H1 (cell line): ENCODE results near the gene PKD2L2. TPM values are rescaled to one million over a fixed set of nuclear protein-coding genes. Genes with fewer than 3 reads are reported as not detected.
"Not testable (repeated sequence)": the region's sequence is repeated elsewhere in the genome, so short reads cannot be mapped to it uniquely, and the experiment has no call there.

Experiments used
- CTCF ChIA-PET: fragments of 300-600 bp; sonication (Branson Sonifier 250); formaldehyde crosslinking; loops from one replicate; lab custom pipeline; 2021; ENCODE audit not compliant: partially characterized antibody; lab: Charles Lee
- POLR2A ChIA-PET: fragments of 300-600 bp; sonication (Branson Sonifier 250); formaldehyde crosslinking; loops from one replicate; lab custom pipeline; 2021; ENCODE audit warnings: inconsistent platforms; ENCODE audit not compliant: partially characterized antibody; lab: Charles Lee
- DNase-seq, 2 experiments: peaks; one replicate each; pipeline versions ENCODE4 v3.0.0 to v3.0.0-alpha.2; 2010 to 2022; ENCODE audit warnings: low spot score in 2 of 2, low read depth in 1 of 2, mixed read lengths in 1 of 2
- FAIRE-seq: peaks from 2 replicates; lab custom pipeline; 2011; peaks lifted over from hg19 to GRCh38; lab: Jason Lieb, UNC
- H2AFZ ChIP-seq: 2 replicates; pipeline ENCODE4 v1.8.1; 2012; ENCODE audit warnings: low read length, inconsistent platforms
- H2AK5ac ChIP-seq: 2 replicates; pipeline ENCODE4 v1.6.1; 2013; ENCODE audit warnings: low read depth, low read length
- H2BK120ac ChIP-seq: replicated peaks from 2 replicates; pipeline ENCODE3; 2013; ENCODE audit warnings: low read depth, low read length, inconsistent platforms
- H2BK12ac ChIP-seq: 2 replicates; pipeline ENCODE4 v1.6.1; 2013; ENCODE audit warnings: low read depth, low read length
- H2BK15ac ChIP-seq: 2 replicates; pipeline ENCODE4 v1.6.1; 2013; ENCODE audit warnings: low read length
- H2BK20ac ChIP-seq: 2 replicates; pipeline ENCODE4 v1.6.1; 2013; ENCODE audit warnings: low read length
- H2BK5ac ChIP-seq: 2 replicates; pipeline ENCODE4 v1.6.1; 2013; ENCODE audit warnings: low read depth, low read length
- H3K14ac ChIP-seq: 2 replicates; pipeline ENCODE4 v1.6.1; 2013; ENCODE audit warnings: inconsistent platforms; ENCODE audit not compliant: insufficient read length
- H3K18ac ChIP-seq: 2 replicates; pipeline ENCODE4 v1.6.1; 2013; ENCODE audit warnings: low read length; ENCODE audit errors: extremely low read depth
- H3K23ac ChIP-seq: 2 replicates; pipeline ENCODE4 v1.6.1; 2013; ENCODE audit warnings: inconsistent platforms; ENCODE audit not compliant: insufficient read length
- H3K23me2 ChIP-seq: 2 replicates; pipeline ENCODE4 v1.6.1; 2013; ENCODE audit warnings: low read depth, low read length
- H3K27ac ChIP-seq: 2 replicates; pipeline ENCODE4 v1.6.1; 2011; ENCODE audit warnings: low read depth, low read length, inconsistent platforms
- H3K27me3 ChIP-seq, 4 experiments: replicated peaks in 1 of 4; 1 replicate in 1 of 4; 2 replicates in 3 of 4; pipeline versions ENCODE4 v1.6.1 to v1.8.1; 2011 to 2013; ENCODE audit warnings: low read length in 3 of 4, mild to moderate bottlenecking in 3 of 4, inconsistent platforms in 2 of 4, mixed read lengths in 2 of 4, moderate library complexity in 1 of 4; ENCODE audit not compliant: control insufficient read depth in 3 of 4, insufficient read depth in 3 of 4; ENCODE audit errors: extremely low read depth in 1 of 4
- H3K36me3 ChIP-seq, 4 experiments: 2 replicates each; pipeline versions ENCODE4 v1.6.1 to v1.8.1; 2011 to 2013; ENCODE audit warnings: mild to moderate bottlenecking in 4 of 4, low read length in 3 of 4, moderate library complexity in 2 of 4, control low read depth in 1 of 4, inconsistent platforms in 1 of 4; ENCODE audit not compliant: insufficient read depth in 4 of 4, control insufficient read depth in 2 of 4
- H3K4ac ChIP-seq: replicated peaks from 2 replicates; pipeline ENCODE3; 2013; ENCODE audit warnings: low read length, low read depth, mixed read lengths, inconsistent platforms; ENCODE audit not compliant: insufficient read length
- H3K4me1 ChIP-seq, 4 experiments: replicated peaks in 1 of 4; 1 replicate in 1 of 4; 2 replicates in 3 of 4; pipeline versions ENCODE4 v1.6.1 to v1.8.1; 2011 to 2013; ENCODE audit warnings: low read length in 3 of 4, inconsistent platforms in 2 of 4, mixed read lengths in 1 of 4; ENCODE audit not compliant: insufficient read depth in 4 of 4, control insufficient read depth in 3 of 4
- H3K4me2 ChIP-seq, 2 experiments: 2 replicates each; pipeline versions ENCODE4 v1.6.1 to v1.8.1; 2011 to 2013; ENCODE audit warnings: low read depth in 2 of 2, low read length in 2 of 2, control low read depth in 1 of 2, inconsistent platforms in 1 of 2, mild to moderate bottlenecking in 1 of 2; ENCODE audit not compliant: insufficient read depth in 1 of 2
- H3K4me3 ChIP-seq, 4 experiments: fragments of 200-600, 300-600 bp in 1 of 4; sonication (generic), shearing (Covaris generic), sonication (Bioruptor Twin) in 1 of 4; 2 replicates each; pipeline versions ENCODE4 v1.5.1 to v1.8.1; 2011 to 2016; ENCODE audit warnings: low read length in 4 of 4, low read depth in 3 of 4, control low read depth in 2 of 4, inconsistent platforms in 2 of 4, mild to moderate bottlenecking in 2 of 4, mixed read lengths in 1 of 4, moderate library complexity in 1 of 4; ENCODE audit not compliant: insufficient read depth in 2 of 4; ENCODE audit errors: extremely low read depth in 1 of 4
- H3K56ac ChIP-seq: replicated peaks from 2 replicates; pipeline ENCODE3; 2013; ENCODE audit warnings: low read depth, mild to moderate bottlenecking, mixed read lengths, low read length, inconsistent platforms; ENCODE audit not compliant: insufficient read length
- H3K79me1 ChIP-seq: 2 replicates; pipeline ENCODE4 v1.6.1; 2013; ENCODE audit warnings: low read depth, low read length, control low read depth
- H3K79me2 ChIP-seq, 2 experiments: 2 replicates each; pipeline versions ENCODE4 v1.6.1 to v1.8.1; 2012 to 2013; ENCODE audit warnings: low read length in 2 of 2, mild to moderate bottlenecking in 2 of 2, inconsistent platforms in 1 of 2; ENCODE audit not compliant: insufficient read depth in 2 of 2, control insufficient read depth in 1 of 2
- H3K9ac ChIP-seq, 4 experiments: replicated peaks in 1 of 4; 1 replicate in 1 of 4; 2 replicates in 3 of 4; pipeline versions ENCODE4 v1.6.1 to v1.8.1; 2011 to 2013; ENCODE audit warnings: low read depth in 3 of 4, low read length in 3 of 4, control low read depth in 2 of 4, mild to moderate bottlenecking in 2 of 4, moderate library complexity in 2 of 4, inconsistent platforms in 1 of 4; ENCODE audit errors: extremely low read depth in 1 of 4
- H3K9me3 ChIP-seq, 2 experiments: 2 replicates each; pipeline versions ENCODE4 v1.6.1 to v1.8.1; 2012 to 2013; ENCODE audit warnings: mild to moderate bottlenecking in 2 of 2, moderate library complexity in 2 of 2, control low read depth in 1 of 2, inconsistent platforms in 1 of 2, low read depth in 1 of 2, low read length in 1 of 2, mixed read lengths in 1 of 2; ENCODE audit not compliant: insufficient read depth in 2 of 2
- H4K20me1 ChIP-seq, 2 experiments: replicated peaks in 1 of 2; 2 replicates each; pipeline versions ENCODE3 to v1.8.1; 2011 to 2013; ENCODE audit warnings: inconsistent platforms in 2 of 2, low read length in 2 of 2, mild to moderate bottlenecking in 1 of 2; ENCODE audit not compliant: insufficient read depth in 2 of 2, control insufficient read depth in 1 of 2
- H4K5ac ChIP-seq: 2 replicates; pipeline ENCODE4 v1.6.1; 2013; ENCODE audit warnings: low read length, low read depth, mixed read lengths, inconsistent platforms; ENCODE audit not compliant: insufficient read length
- H4K8ac ChIP-seq: 2 replicates; pipeline ENCODE4 v1.8.0; 2013; ENCODE audit warnings: mild to moderate bottlenecking, moderate library complexity, low read length, inconsistent platforms; ENCODE audit not compliant: insufficient read depth; ENCODE audit errors: extremely low read depth
- H4K91ac ChIP-seq: replicated peaks from 2 replicates; pipeline ENCODE3; 2013; ENCODE audit warnings: low read length, mixed read lengths, inconsistent platforms; ENCODE audit not compliant: insufficient read length
- WGBS, 2 experiments: shearing (Covaris generic) in 1 of 2; methylation state at CpG; one replicate each; pipeline versions ENCODE4 v1.1.6 to v1.1.7; 2013 to 2015; ENCODE audit warnings: low lambda C conversion rate in 2 of 2, mixed read lengths in 2 of 2, inconsistent platforms in 1 of 2, low coverage in 1 of 2, missing lambda C conversion rate in 1 of 2; ENCODE audit not compliant: insufficient replicate concordance in 2 of 2, insufficient coverage in 1 of 2, insufficient read length in 1 of 2; ENCODE audit errors: extremely low coverage in 1 of 2, missing lambda C conversion rate in 1 of 2; 5-methylcytosine and 5-hydroxymethylcytosine counted together
- polyA plus RNA-seq, 7 experiments: library from polyadenylated mRNA; depleted of rRNA in 3 of 7; stranded (reverse) in 5 of 7; unstranded in 2 of 7; fragments of >200 nt in 5 of 7; fragments of 200-250 nt in 2 of 7; gene quantifications; 1 replicate in 5 of 7; 2 replicates in 1 of 7; 4 replicates in 1 of 7; pipeline versions ENCODE4 v1.2.1 to v1.2.3, GENCODE V29; 2011 to 2013; ENCODE audit warnings: missing spikeins in 2 of 7, mixed read lengths in 2 of 7
- total RNA-seq: library from RNA; stranded (reverse); fragmentation: NEBNext Ultra II Directional; extraction: Animal tissue kit (Norgen Biotek cat#: 25700); gene quantifications from 2 replicates; pipeline ENCODE4 v1.2.1, GENCODE V29; 2021

The PKD2L2 gene
- total and polyA plus RNA-seq, 2 of the 8 experiments (the other 6 are each of a cell fraction or from before 2014, with no cell fraction given), result not detected

GRCh38 chr5:137970384-137970783 lies 81.1 kb downstream of the PKD2L2 start:
- H2BK15ac ChIP-seq, H2BK12ac ChIP-seq, H3K79me1 ChIP-seq, H3K4me2 ChIP-seq, H4K91ac ChIP-seq, H3K27me3 ChIP-seq, H3K18ac ChIP-seq, H3K9ac ChIP-seq, POLR2A ChIA-PET, H3K23me2 ChIP-seq, H4K20me1 ChIP-seq, H3K56ac ChIP-seq, H3K4me1 ChIP-seq, H3K79me2 ChIP-seq, H2BK120ac ChIP-seq, H3K4ac ChIP-seq, H3K14ac ChIP-seq, CTCF ChIA-PET, DNase-seq, H2AFZ ChIP-seq, H2AK5ac ChIP-seq, H3K4me3 ChIP-seq, FAIRE-seq, H4K8ac ChIP-seq, H3K27ac ChIP-seq, H3K9me3 ChIP-seq, H3K23ac ChIP-seq, H2BK5ac ChIP-seq, H2BK20ac ChIP-seq, H4K5ac ChIP-seq: not testable (repeated sequence)
- H3K36me3 ChIP-seq, result peaks cover 0 to 23% (median 6%) of the 10 kb centered on the region in 4 experiments; a peak in 4 of 8 replicates
- WGBS, 2 experiments, result 96% methylated on average over 3 of the region's 4 CpGs; no CpG with 5 or more reads in 1 of the 2 experiments
